ENCODE measurements around the gene TDO2.

The TDO2 gene

DNA sequence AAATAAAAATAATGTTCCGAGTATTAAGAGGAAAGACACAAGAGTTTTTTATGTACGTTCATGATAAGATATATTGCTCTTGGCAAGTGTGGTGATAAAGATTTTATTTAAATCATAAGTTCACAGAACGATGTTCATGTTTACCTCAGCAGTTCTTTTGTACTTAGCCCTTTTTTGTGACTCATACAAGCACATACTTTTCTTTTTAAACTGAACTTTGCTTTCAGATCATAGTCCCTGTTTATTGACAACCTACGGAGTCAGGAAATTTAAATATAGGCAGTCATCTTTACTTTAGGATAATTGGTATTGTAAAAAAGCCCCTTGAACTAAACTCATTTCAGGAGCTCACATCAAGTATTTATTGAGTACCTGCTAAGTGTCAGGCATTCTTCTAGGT, 51.4 kb downstream of the TDO2 start:
- DNase-seq = no peak

DNA sequence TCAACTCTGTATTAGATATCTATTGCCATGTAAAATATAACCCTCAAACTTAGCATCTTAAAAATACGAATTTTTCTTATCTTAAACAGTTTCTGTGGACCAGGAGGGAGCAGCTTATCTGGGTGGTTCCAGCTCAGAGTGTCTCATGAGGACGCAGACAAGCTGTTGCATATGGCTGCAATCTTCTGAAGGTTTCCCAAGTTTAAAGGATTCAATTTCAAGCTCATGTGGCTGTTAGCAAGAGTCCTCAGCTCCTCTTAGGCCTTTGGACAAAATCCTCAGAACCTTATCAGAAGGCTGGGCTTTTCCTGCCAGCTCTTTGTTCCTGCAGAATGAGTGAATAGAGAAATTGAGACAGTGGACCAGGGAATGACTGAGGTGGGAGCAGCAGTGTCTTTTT, 53.0 kb downstream of the TDO2 start:
- no peak for DNase-seq

DNA sequence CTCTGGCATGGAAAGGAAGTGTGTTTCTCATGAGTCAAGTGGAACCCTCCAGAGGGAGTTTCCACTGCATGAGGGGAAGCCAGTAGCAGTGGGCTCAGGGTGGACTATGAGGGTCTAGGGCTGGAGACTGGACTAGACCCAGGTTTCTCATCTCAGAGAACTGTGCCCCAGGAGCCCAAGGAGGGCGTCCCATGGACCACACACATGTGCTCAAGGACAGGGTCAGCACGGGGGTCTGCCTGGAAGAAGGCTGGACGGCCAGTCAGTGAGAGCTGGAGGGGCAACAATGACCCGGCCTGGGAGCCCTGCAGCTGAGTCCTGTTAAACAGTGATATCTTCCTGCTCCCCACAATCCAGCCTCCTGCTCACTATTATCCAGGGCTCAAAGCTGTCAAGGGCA, 55.9 kb downstream of the TDO2 start:
- no peak for DNase-seq

DNA sequence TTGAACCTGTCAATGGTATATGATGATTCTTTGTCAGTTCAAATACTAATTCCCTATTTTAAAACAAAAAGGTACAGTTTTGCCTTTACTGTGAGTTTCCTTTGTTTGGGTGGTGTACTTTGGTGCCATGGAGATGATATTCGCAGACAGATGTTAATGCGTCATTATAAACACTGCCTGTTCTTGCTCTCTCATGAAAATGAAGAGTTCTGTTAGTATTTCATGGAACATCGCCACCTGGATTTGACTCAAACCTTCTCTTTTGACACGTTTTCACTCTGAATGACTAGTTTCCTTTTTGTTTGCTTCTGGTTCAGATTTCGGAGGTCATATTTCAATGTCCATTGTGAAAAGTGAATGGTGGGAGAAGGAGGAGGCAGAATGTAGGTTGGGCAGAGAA, 57.0 kb downstream of the TDO2 start:
- DNase-seq = no peak

DNA sequence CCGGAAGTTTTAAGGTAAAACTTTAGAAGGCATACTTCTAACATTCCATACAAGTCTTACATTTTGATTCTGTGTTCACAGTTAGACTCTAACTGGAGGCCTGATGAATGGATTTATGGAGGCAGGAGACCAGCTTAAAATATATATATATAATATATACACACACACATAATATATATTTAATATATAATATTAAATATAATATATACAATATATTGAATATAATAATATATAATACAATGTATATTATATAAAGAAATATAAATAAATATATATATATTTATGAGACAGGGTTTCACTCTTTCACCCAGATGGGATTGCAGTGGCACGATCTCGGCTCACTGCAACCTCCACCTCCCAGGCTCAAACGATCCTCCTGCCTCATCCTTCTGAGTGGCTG, 58.1 kb downstream of the TDO2 start:
- no peak for DNase-seq

GRCh38 chr4:155962767-155963166, 59.3 kb downstream of the TDO2 start:
- DNase-seq = no peak

DNA sequence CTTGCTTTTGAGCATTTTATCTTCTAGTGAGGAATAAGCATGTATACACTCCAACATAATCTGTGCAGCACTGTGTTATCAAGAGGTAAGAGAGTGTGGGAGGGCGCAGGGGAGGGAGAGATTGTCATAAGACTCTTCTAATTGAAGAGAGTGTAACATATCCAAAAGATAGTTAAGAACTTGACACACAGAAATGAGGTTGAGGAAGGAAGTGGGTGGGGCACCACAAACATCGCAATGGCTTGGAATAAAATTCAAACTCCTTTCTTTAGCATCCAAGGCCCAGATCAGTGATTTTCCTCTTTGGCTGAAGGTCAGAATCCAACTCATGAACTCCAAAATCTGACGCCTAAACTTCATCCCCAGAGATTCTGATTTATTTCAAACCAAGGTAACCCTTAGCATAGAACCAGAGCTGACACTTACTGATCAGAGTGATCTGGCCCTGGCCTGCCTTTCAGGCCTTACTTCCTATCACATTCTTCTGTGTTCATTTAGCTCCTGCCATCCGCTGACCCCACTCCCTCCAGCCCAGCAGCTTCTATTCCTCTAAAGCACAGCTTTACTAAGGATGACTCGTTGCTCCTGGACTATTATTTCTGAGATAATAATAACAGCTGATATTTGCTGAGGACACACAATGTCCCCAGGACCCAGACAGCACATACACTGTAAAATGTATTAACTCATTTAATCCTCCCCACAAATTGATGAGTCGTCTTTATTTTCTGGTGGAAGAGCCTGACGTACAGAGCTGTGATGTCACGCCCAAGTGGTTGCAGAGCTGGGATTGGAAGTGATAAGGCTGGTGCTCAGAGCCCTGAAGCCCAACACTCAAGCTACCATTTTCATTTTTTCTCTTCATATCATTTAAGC, 60.8 kb downstream of the TDO2 start:
- no peak for DNase-seq

- DNase-seq = no peak
Measured at GRCh38 chr4:155966171-155966570, 62.7 kb downstream of the TDO2 start.

- no peak for DNase-seq
Measured at GRCh38 chr4:155966731-155967395, 63.4 kb downstream of the TDO2 start.

Data from DMS 273 treated with DMSO at 0.1 percent for 48 hours (cell line).